ENCODE measurements around the gene EPSTI1.

Gene EPSTI1

GRCh38 chr13:42971691-42972347 is 20.2 kb downstream of the EPSTI1 start:
- peaks cover 20% of the 10 kb centered on the region for H3K36me3 Mint-ChIP-seq
- peak overlapping the region; percentile 52 for H3K4me3 Mint-ChIP-seq
- DNase-seq (ENCODE audit: low spot score in 2 of 2) (no peak), ATAC-seq (ENCODE audit: low read depth) (peak; percentile 35)
- H3K9me3 Mint-ChIP-seq: peaks cover 2% of the 10 kb centered on the region
- H3K27ac Mint-ChIP-seq: peak overlapping the region; percentile 64
- no peaks in the 10 kb centered on the region for H3K27me3 Mint-ChIP-seq
- peaks cover 27% of the 10 kb centered on the region for H3K4me1 Mint-ChIP-seq

- ATAC-seq (ENCODE audit: low read depth) (peak; percentile 76), DNase-seq (ENCODE audit: low spot score in 2 of 2) (peak in 1 of 2 donors; percentile 41)
- peak overlapping the region; percentile 64 for H3K27ac Mint-ChIP-seq
- H3K27me3 Mint-ChIP-seq: no peaks in the 10 kb centered on the region
- peak overlapping the region; percentile 34 for H3K4me3 Mint-ChIP-seq
- H3K36me3 Mint-ChIP-seq: peaks cover 20% of the 10 kb centered on the region
- H3K4me1 Mint-ChIP-seq: peaks cover 27% of the 10 kb centered on the region
- H3K9me3 Mint-ChIP-seq: peaks cover 2% of the 10 kb centered on the region
Measured at GRCh38 chr13:42970824-42971690, 21.0 kb downstream of the EPSTI1 start.

GRCh38 chr13:42969565-42970172 is 22.4 kb downstream of the EPSTI1 start:
- Mint-ChIP-seq H3K27ac (peak overlapping the region; percentile 3), H3K36me3 (peaks cover 14% of the 10 kb centered on the region), H3K4me1 (peaks cover 27% of the 10 kb centered on the region), H3K27me3 (no peaks in the 10 kb centered on the region), H3K4me3 (no peak overlapping the region), H3K9me3 (peaks cover under 1% of the 10 kb centered on the region)
- ATAC-seq (ENCODE audit: low read depth) (peak; percentile 79), DNase-seq (ENCODE audit: low spot score in 2 of 2) (peak; percentile 77 to 84)

- Mint-ChIP-seq H3K4me1 (peaks cover 27% of the 10 kb centered on the region), H3K4me3 (no peak overlapping the region), H3K27me3 (no peaks in the 10 kb centered on the region), H3K9me3 (no peaks in the 10 kb centered on the region), H3K36me3 (peaks cover 13% of the 10 kb centered on the region), H3K27ac (no peak overlapping the region)
- DNase-seq (ENCODE audit: low spot score in 2 of 2) (no peak), ATAC-seq (ENCODE audit: low read depth) (no peak)
Measured at GRCh38 chr13:42968906-42969305, 23.1 kb downstream of the EPSTI1 start.

GRCh38 chr13:42967660-42968059 is 24.4 kb downstream of the EPSTI1 start:
- ATAC-seq (ENCODE audit: low read depth): no peak
- Mint-ChIP-seq H3K9me3 (no peaks in the 10 kb centered on the region), H3K27ac (no peak overlapping the region), H3K36me3 (peaks cover 21% of the 10 kb centered on the region), H3K4me3 (no peak overlapping the region), H3K4me1 (peaks cover 27% of the 10 kb centered on the region), H3K27me3 (no peaks in the 10 kb centered on the region)
- no peak for DNase-seq (ENCODE audit: low spot score in 2 of 2)

GRCh38 chr13:42965281-42965680 is 26.8 kb downstream of the EPSTI1 start:
- H3K27ac Mint-ChIP-seq: no peak overlapping the region
- no peak overlapping the region for H3K4me3 Mint-ChIP-seq
- H3K27me3 Mint-ChIP-seq: no peaks in the 10 kb centered on the region
- H3K36me3 Mint-ChIP-seq: peaks cover 38% of the 10 kb centered on the region
- H3K9me3 Mint-ChIP-seq: no peaks in the 10 kb centered on the region
- ATAC-seq (ENCODE audit: low read depth) (no peak), DNase-seq (ENCODE audit: low spot score in 2 of 2) (no peak)
- H3K4me1 Mint-ChIP-seq: peaks cover 5% of the 10 kb centered on the region

GRCh38 chr13:42964761-42965161 is 27.3 kb downstream of the EPSTI1 start:
- Mint-ChIP-seq H3K27me3 (no peaks in the 10 kb centered on the region), H3K27ac (no peak overlapping the region), H3K9me3 (no peaks in the 10 kb centered on the region), H3K36me3 (peaks cover 42% of the 10 kb centered on the region), H3K4me1 (peaks cover 5% of the 10 kb centered on the region), H3K4me3 (no peak overlapping the region)
- ATAC-seq (ENCODE audit: low read depth): no peak
- no peak for DNase-seq (ENCODE audit: low spot score in 2 of 2)

GRCh38 chr13:42959615-42960014 is 32.4 kb downstream of the EPSTI1 start:
- Mint-ChIP-seq H3K4me1 (peaks cover 2% of the 10 kb centered on the region), H3K36me3 (peaks cover 62% of the 10 kb centered on the region), H3K4me3 (no peak overlapping the region), H3K27me3 (no peaks in the 10 kb centered on the region), H3K27ac (no peak overlapping the region), H3K9me3 (no peaks in the 10 kb centered on the region)
- ATAC-seq (ENCODE audit: low read depth) (no peak), DNase-seq (ENCODE audit: low spot score in 2 of 2) (no peak)

GRCh38 chr13:42957881-42958280 is 34.2 kb downstream of the EPSTI1 start:
- no peak overlapping the region for H3K4me3 Mint-ChIP-seq
- peaks cover 65% of the 10 kb centered on the region for H3K36me3 Mint-ChIP-seq
- DNase-seq (ENCODE audit: low spot score in 2 of 2) (no peak), ATAC-seq (ENCODE audit: low read depth) (no peak)
- no peak overlapping the region for H3K27ac Mint-ChIP-seq
- H3K9me3 Mint-ChIP-seq: no peaks in the 10 kb centered on the region
- peaks cover 2% of the 10 kb centered on the region for H3K4me1 Mint-ChIP-seq
- H3K27me3 Mint-ChIP-seq: no peaks in the 10 kb centered on the region

- Mint-ChIP-seq H3K4me1 (peaks cover 2% of the 10 kb centered on the region), H3K27ac (no peak overlapping the region), H3K9me3 (peaks cover 10% of the 10 kb centered on the region), H3K27me3 (no peaks in the 10 kb centered on the region), H3K4me3 (no peak overlapping the region), H3K36me3 (peaks cover 74% of the 10 kb centered on the region)
- ATAC-seq (ENCODE audit: low read depth) (no peak), DNase-seq (ENCODE audit: low spot score in 2 of 2) (no peak)
Measured at GRCh38 chr13:42950181-42950580, 41.9 kb downstream of the EPSTI1 start.

- no peak overlapping the region for H3K4me3 Mint-ChIP-seq
- H3K9me3 Mint-ChIP-seq: peaks cover 13% of the 10 kb centered on the region
- no peaks in the 10 kb centered on the region for H3K27me3 Mint-ChIP-seq
- ATAC-seq (ENCODE audit: low read depth) (no peak), DNase-seq (ENCODE audit: low spot score in 2 of 2) (no peak)
- no peak overlapping the region for H3K27ac Mint-ChIP-seq
- peaks cover 78% of the 10 kb centered on the region for H3K36me3 Mint-ChIP-seq
- no peaks in the 10 kb centered on the region for H3K4me1 Mint-ChIP-seq
Measured at GRCh38 chr13:42947925-42948324, 44.1 kb downstream of the EPSTI1 start.

- Mint-ChIP-seq H3K4me1 (no peaks in the 10 kb centered on the region), H3K9me3 (peaks cover 7% of the 10 kb centered on the region), H3K27me3 (no peaks in the 10 kb centered on the region), H3K36me3 (peaks cover 70% of the 10 kb centered on the region), H3K4me3 (no peak overlapping the region), H3K27ac (no peak overlapping the region)
- no peak for ATAC-seq (ENCODE audit: low read depth)
- DNase-seq (ENCODE audit: low spot score in 2 of 2): no peak
Measured at GRCh38 chr13:42946927-42947326, 45.1 kb downstream of the EPSTI1 start.

GRCh38 chr13:42929886-42930535 is 62.0 kb downstream of the EPSTI1 start:
- Mint-ChIP-seq H3K4me3 (no peak overlapping the region), H3K27me3 (no peaks in the 10 kb centered on the region), H3K27ac (no peak overlapping the region), H3K9me3 (no peaks in the 10 kb centered on the region), H3K36me3 (peaks cover 47% of the 10 kb centered on the region), H3K4me1 (peaks cover under 1% of the 10 kb centered on the region)
- DNase-seq (ENCODE audit: low spot score in 2 of 2) (no peak), ATAC-seq (ENCODE audit: low read depth) (no peak)

GRCh38 chr13:42926555-42926954 is 65.5 kb downstream of the EPSTI1 start:
- Mint-ChIP-seq H3K36me3 (peaks cover 54% of the 10 kb centered on the region), H3K27ac (no peak overlapping the region), H3K9me3 (no peaks in the 10 kb centered on the region), H3K27me3 (no peaks in the 10 kb centered on the region), H3K4me1 (no peaks in the 10 kb centered on the region), H3K4me3 (no peak overlapping the region)
- ATAC-seq (ENCODE audit: low read depth) (no peak), DNase-seq (ENCODE audit: low spot score in 2 of 2) (no peak)

Data from memory B cell (primary cell).